Activated T-helper 9 cell treated with anti-CD3 and anti-CD28 coated beads, Interleukin-2, amount 50 U/mL, for 16 hours (primary cell): ENCODE results near the gene RGS3.

ENCODE experiments used
- DNase-seq: peaks from one replicate; pipeline ENCODE4 v3.0.0-alpha.2; 2020; ENCODE audit warnings: low read depth

Gene RGS3

GRCh38 chr9:113465599-113466140, 2.1 kb downstream of the RGS3 start:
- DNase-seq, result no peak

- no peak for DNase-seq
Measured at GRCh38 chr9:113467183-113467582, 3.7 kb downstream of the RGS3 start.

DNA sequence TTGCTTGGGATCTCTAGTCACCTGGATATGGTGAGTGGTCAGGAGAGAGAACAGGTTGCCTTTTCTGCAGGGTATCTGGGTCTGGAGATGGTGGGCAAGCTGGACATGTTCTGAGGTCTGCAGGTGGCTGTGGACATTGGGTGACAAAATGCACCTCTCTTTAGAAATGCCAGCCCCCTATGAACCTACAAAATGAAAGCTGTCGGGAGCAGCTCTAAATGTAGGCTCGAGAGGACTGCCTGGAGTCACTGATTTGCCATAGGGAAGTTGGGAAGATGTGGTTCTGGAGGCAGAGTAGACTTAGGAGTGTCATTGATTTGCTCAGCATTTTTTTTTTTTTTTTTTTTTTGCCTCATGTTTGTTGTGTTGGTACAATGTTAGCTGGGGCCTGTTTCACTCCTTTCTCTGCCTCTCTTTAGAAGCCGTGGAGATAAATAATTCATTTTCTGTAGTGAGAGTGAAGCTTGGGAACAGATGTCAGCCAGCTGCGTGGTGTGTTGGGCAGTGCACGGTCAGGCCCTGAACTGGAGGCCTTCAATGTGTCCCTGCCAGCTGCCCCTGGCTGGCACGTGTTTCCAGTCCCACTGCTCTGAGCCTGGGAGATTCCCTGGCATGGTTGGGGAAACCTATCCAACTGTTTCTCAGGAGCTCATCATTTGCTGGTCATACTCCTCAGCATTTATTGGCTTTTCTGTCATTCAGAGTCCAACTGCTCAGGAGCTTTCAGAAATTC, 5.4 kb downstream of the RGS3 start:
- no peak for DNase-seq

DNA sequence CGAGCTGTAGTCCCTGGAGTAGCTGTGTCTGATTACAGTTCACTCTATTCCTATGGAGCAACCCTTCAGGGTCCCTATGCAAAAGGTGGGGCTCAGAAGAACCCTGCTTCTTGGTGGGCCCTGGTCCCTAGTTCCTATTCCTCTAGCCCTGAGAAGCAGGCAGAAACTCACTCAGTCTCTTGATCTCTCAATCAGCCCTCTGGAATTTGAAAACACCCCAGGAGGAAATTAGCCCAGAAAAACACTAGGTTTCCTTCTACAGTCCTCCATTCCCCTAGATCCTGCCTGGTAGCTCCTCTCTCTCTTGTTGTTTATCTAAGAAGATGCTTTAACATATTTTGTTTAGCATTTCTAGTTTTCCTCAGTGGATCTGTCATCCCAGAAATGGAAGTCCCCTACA, 7.6 kb downstream of the RGS3 start:
- no peak for DNase-seq

GRCh38 chr9:113471566-113471965, 8.0 kb downstream of the RGS3 start:
- no peak for DNase-seq

- DNase-seq, result no peak
Measured at GRCh38 chr9:113472199-113472598, 8.7 kb downstream of the RGS3 start.

- no peak for DNase-seq
Measured at GRCh38 chr9:113474360-113475028, 11.0 kb downstream of the RGS3 start.

- no peak for DNase-seq
Measured at GRCh38 chr9:113475031-113475430, 11.5 kb downstream of the RGS3 start.

DNA sequence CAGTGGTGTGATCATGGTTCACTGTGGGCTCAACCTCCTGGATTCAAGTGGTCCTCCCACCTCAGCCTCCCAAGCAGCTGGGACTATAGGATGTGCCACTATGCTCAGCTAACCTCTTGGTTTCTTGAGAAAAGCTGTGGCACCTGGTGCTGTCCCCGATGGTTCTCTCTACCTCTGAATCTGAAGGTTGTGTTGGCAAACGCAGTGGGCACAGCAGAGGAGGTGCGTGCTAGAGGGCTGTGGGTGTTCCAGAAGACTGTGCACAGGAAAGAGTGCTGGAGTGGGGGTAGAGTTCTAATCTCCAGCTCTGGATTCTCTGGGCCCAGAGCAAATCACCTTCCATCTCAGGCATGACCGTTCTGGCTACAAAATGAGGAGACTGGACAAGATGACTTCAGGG, 12.5 kb downstream of the RGS3 start:
- DNase-seq, result no peak

DNA sequence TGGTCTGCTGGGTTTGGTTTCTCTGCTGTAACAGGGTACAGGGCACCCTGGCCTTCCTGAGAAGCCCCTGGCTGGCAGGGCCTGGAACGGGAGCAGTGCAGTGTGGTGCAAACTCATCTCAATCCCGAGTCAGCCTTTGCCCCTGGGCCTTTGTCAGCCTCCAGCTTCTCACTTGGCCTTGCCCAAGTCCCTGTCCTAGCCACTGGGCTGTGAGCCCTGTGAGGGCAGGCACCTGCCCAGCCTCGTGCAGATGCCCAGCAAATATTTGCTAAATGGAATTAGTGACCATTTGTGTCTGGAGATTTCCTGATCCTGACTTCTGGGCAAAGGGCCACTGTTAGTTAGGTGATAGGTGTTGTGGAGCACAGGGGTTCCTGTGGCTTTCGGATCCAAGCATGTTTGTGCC, 13.0 kb downstream of the RGS3 start:
- DNase-seq, result no peak

DNA sequence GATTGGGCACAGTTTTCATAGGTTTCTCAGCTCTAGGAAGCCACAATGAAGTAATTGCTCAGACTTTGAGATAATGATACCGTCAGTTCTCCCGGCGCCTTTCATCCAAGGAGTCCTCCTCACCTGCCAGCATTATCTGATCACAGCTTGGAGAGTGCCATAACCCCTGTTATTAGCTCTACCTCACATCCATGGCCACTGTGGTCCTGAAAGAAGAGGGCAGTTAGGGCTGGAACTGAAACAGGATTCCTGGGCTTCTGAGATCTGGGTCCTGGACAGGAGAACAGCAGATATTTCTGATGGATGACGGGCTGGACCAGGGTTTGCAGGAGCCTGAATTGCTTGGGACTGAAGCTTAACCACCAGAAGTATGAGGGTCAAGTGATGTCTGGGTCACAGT, 13.5 kb downstream of the RGS3 start:
- DNase-seq, result no peak

GRCh38 chr9:113477661-113478060, 14.1 kb downstream of the RGS3 start:
- DNase-seq, result no peak

DNA sequence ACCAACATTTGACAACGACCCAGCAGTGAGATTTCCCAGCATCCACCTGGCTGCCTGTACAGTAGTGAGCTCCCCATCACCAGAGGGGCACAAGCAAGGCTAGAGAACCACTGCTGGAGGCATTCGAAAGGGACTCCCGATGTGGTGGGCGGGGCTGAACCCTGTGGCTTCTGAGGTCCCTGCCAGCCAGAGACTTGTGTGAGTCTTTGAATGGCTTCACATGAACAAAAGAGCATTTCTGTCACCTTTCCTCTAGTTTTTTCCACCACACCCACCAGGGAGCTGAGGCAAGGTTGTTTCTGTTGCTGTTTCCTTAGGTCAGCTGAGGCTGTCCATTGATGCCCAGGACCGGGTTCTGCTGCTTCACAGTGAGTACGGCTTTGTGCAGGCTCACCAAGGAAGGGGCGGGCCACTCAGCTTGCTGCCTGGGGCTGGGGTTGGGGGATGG, 15.7 kb downstream of the RGS3 start:
- no peak for DNase-seq

GRCh38 chr9:113480612-113481011, 17.1 kb downstream of the RGS3 start:
- DNase-seq, result no peak

DNA sequence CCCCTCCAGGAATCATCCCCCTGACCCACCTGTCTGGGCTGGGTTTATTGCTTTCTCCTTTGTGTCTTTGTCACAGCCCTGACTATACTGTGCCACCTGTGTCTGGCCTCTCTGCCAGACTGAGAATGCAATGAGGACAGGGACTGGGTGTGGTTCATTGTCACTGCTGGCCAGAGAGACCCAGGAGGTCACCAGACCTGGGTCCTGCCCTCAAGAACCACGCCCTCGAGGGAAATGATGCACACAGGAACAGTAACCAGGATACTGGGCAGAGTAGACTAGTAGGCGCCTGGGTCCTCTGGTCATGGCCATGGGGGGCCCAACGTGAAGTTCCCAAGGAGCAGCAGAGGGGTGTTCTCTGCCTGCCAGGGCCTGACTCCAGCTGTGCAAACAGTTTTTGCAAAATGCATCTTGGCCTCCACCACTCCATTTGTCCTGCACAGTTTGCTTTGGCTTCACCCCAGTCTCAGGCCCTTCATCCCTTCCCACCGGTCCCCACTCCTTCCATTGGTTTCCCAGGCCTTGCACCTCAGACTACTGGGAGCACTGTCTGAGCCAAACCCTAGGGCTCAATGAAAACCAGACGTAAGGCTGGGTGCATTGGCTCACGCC, 17.8 kb downstream of the RGS3 start:
- DNase-seq, result no peak

GRCh38 chr9:113482341-113482740, 18.8 kb downstream of the RGS3 start:
- DNase-seq, result no peak

DNA sequence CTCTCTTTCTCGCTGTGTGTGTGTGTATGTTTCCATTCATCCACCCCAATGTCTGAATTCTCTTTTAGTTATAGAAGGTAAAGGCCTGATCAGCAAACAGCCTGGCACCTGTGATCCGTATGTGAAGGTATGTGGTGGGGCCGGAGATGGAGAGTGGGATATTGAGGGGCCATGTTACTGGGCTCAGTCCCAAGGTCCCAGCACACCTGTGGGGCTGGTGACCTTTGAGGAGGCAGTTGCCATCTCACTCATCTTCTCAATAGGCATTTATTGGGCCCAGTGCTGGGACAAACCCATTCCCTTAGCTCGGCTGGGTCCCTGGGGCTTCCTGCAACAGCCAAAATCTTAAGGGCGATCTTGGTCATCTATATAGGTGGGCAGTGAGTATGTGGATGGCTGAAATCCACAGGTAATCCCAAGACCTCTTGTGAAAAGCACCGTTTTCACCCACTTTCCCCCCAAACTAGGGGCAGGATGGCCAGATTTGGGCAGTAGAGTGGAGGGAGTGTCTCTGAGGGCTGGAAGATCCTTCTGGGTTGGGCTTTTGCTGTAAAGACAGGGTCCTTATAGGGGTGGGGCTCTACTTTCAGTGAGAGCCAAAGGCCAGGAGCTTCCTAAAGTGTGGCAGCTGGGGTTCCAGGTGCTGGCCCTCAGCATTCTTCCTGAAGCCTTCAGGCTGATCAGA, 19.6 kb downstream of the RGS3 start:
- DNase-seq, result no peak

DNA sequence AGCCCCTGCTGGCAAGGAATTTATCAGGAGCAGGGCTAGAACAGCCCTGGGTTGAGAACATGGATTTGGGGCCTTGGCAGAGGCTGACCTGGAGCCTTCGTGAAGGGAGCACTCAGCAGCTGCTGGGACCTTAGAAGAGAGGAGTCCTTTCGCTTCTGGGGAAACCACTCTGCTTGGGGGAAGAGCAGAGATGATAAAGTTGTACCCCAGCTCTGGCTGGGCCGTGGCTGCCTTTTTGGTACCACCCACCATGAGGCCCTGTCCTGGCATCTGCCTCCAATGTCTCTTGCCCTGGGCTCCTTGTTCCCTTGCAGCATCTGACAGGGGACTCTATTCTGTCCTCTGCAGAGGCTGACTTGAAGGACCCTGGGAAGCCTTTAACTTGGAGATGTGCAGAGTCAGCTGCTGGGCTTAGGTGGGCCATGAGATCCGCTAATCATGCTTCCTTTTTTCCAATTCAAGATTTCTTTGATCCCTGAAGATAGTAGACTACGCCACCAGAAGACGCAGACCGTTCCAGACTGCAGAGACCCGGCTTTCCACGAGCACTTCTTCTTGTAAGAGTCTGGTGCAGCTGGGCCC, 20.2 kb downstream of the RGS3 start:
- no peak for DNase-seq

DNA sequence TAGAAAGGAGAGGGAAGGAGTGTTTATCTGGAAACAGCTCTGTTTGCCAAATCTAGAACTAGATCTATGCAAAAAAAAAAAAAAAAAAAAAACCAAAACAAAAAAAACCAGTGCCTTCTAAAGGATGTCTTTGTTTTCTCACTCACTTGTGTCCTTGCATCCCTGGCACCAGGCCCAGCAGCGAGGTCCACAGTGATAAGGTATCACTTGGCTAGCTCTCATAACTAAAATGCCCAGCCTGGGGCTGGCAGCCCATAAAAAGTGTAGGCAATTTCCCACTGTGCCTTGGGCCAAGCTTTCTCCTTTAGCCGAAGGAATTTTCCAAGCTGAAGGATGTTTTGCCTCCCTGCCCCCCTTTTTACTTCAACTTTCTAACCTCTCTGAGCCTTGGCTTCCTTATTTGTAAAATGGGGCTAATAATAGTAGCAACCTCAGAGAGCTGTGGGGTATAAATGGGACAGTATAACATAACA, 20.8 kb downstream of the RGS3 start:
- DNase-seq, result no peak

GRCh38 chr9:113485761-113486115, 22.2 kb downstream of the RGS3 start:
- DNase-seq, result no peak

GRCh38 chr9:113486327-113486726, 22.8 kb downstream of the RGS3 start:
- DNase-seq, result no peak

DNA sequence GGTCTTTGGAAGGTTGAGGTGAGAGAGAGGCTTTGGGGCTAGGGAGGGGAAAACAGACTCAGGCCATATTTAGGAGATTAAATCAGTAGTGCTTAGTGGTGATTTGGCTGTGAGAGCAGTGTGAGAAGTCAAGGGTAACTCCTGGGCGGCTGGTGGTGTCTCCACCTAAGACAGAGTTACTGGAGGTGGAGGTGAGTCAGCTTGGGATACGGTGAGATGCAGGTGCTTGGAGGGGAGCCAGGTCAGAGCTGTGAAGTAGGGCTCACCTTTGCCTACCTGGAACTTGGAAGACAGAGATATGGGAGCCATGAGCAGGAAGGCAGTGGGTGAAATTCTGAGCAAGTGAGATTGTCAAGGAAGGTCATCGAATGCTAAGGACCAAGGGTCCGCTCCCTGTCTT, 24.5 kb downstream of the RGS3 start:
- no peak for DNase-seq
